ENCODE measurements around the gene CDK13. TPM values are rescaled to one million over a fixed set of nuclear protein-coding genes. Genes with fewer than 3 reads are reported as not detected.

The CDK13 gene
- total and polyA plus RNA-seq, 4 donors: 13.3 to 124 (median 30.8) TPM

GRCh38 chr7:39908973-39909372, 41.1 kb upstream of the CDK13 start:
- Histone ChIP-seq H3K4me3 (no peak overlapping the region), H3K4me1 (ENCODE audit: control insufficient read depth in 5 of 5, insufficient read depth in 5 of 5, low read length in 5 of 5) (no peaks in the 10 kb centered on the region), H3K9me3 (ENCODE audit: control insufficient read depth in 4 of 4, insufficient read depth in 3 of 4, low read length in 3 of 4) (peaks cover 0 to 7% (median 3%) of the 10 kb centered on the region in 4 donors), H3K27me3 (ENCODE audit: control insufficient read depth in 3 of 3, insufficient read depth in 3 of 3, low read length in 2 of 3) (no peaks in the 10 kb centered on the region), H3K27ac (ENCODE audit: low read depth in 1 of 2, low read length in 1 of 2) (no peak overlapping the region), H3K9ac (ENCODE audit: insufficient read depth in 1 of 2, low read length in 2 of 2) (no peak overlapping the region), H3K36me3 (ENCODE audit: control insufficient read depth in 4 of 4, insufficient read depth in 4 of 4, low read length in 4 of 4) (no peaks in the 10 kb centered on the region)
- ATAC-seq (ENCODE audit: insufficient read depth, low FRiP score): no peak
- no peak for DNase-seq
- WGBS, 2 donors: 89 to 91% methylated on average over 4 of the region's 4 CpGs
- TF ChIP-seq CTCF (IDR thresholded peaks at IDR 0.05; ENCODE audit: control extremely low read depth, extremely low read depth): no peak

- H3K4me1 ChIP-seq (ENCODE audit: control insufficient read depth in 5 of 5, insufficient read depth in 5 of 5, low read length in 5 of 5): peaks cover 0 to 2% (median 0%) of the 10 kb centered on the region in 5 donors
- 93 to 97% methylated on average over 1 of the region's 1 CpG for WGBS, 2 donors
Observed at GRCh38 chr7:39909526-39909925, 40.5 kb upstream of the CDK13 start.

GRCh38 chr7:39910108-39910869, 39.8 kb upstream of the CDK13 start:
- Histone ChIP-seq H3K27ac (ENCODE audit: low read depth in 1 of 2, low read length in 1 of 2) (no peak overlapping the region), H3K27me3 (ENCODE audit: control insufficient read depth in 3 of 3, insufficient read depth in 3 of 3, low read length in 2 of 3) (no peaks in the 10 kb centered on the region), H3K36me3 (ENCODE audit: control insufficient read depth in 4 of 4, insufficient read depth in 4 of 4, low read length in 4 of 4) (no peaks in the 10 kb centered on the region), H3K9ac (ENCODE audit: insufficient read depth in 1 of 2, low read length in 2 of 2) (no peak overlapping the region), H3K4me3 (no peak overlapping the region), H3K9me3 (ENCODE audit: control insufficient read depth in 4 of 4, insufficient read depth in 3 of 4, low read length in 3 of 4) (peaks cover 0 to 7% (median 3%) of the 10 kb centered on the region in 4 donors), H3K4me1 (ENCODE audit: control insufficient read depth in 5 of 5, insufficient read depth in 5 of 5, low read length in 5 of 5) (peaks cover 0 to 2% (median 0%) of the 10 kb centered on the region in 5 donors)
- ATAC-seq (ENCODE audit: insufficient read depth, low FRiP score) (no peak), DNase-seq (peak; percentile 19 to 28 (median 27))
- no peak for TF ChIP-seq CTCF (IDR thresholded peaks at IDR 0.05; ENCODE audit: control extremely low read depth, extremely low read depth)
- WGBS, 2 donors: 55 to 78% methylated on average over 7 of the region's 7 CpGs

More at GRCh38 chr7:39909526-39909925, 40.5 kb upstream of the CDK13 start:
- no peaks in the 10 kb centered on the region for H3K27me3 ChIP-seq (ENCODE audit: control insufficient read depth in 3 of 3, insufficient read depth in 3 of 3, low read length in 2 of 3)
- H3K9ac ChIP-seq (ENCODE audit: insufficient read depth in 1 of 2, low read length in 2 of 2): no peak overlapping the region
- no peak for DNase-seq
- no peak for ATAC-seq (ENCODE audit: insufficient read depth, low FRiP score)
- H3K27ac ChIP-seq (ENCODE audit: low read depth in 1 of 2, low read length in 1 of 2): no peak overlapping the region
- no peak overlapping the region for H3K4me3 ChIP-seq
- H3K36me3 ChIP-seq (ENCODE audit: control insufficient read depth in 4 of 4, insufficient read depth in 4 of 4, low read length in 4 of 4): no peaks in the 10 kb centered on the region
- peaks cover 0 to 7% (median 3%) of the 10 kb centered on the region in 4 donors for H3K9me3 ChIP-seq (ENCODE audit: control insufficient read depth in 4 of 4, insufficient read depth in 3 of 4, low read length in 3 of 4)
- no peak for TF ChIP-seq CTCF (IDR thresholded peaks at IDR 0.05; ENCODE audit: control extremely low read depth, extremely low read depth)
